ENCODE data around the gene DNM2. TPM values are rescaled to one million over a fixed set of nuclear protein-coding genes. Genes with fewer than 3 reads are reported as not detected.

Gene DNM2
- polyA plus RNA-seq, 4 donors, result 145 to 248 (median 166) TPM

GRCh38 chr19:10712045-10712444 is 5.8 kb upstream of the DNM2 start:
- H3K36me3 ChIP-seq (ENCODE audit: control insufficient read depth in 3 of 3, insufficient read depth in 2 of 3, low read depth in 1 of 3, low read length in 3 of 3), result peaks cover 0 to 35% (median 0%) of the 10 kb centered on the region in 3 donors

GRCh38 chr19:10712754-10713153 is 5.1 kb upstream of the DNM2 start:
- H3K36me3 ChIP-seq (ENCODE audit: control insufficient read depth in 3 of 3, insufficient read depth in 2 of 3, low read depth in 1 of 3, low read length in 3 of 3), result peaks cover 0 to 28% (median 0%) of the 10 kb centered on the region in 3 donors
- FAIRE-seq, result no peak
- peak overlapping the region; percentile 85 to 91 (median 88) for H3K27ac ChIP-seq (ENCODE audit: low read depth in 1 of 3, low read length in 2 of 3)
- H3K9me3 ChIP-seq (ENCODE audit: control insufficient read depth in 2 of 2, insufficient read depth in 1 of 2, low read depth in 1 of 2, low read length in 1 of 2), result no peaks in the 10 kb centered on the region
- DNase-seq, result peak; percentile 61 to 94
- peaks cover 0 to 23% (median 0%) of the 10 kb centered on the region in 3 donors for H3K4me1 ChIP-seq (ENCODE audit: control insufficient read depth in 3 of 3, insufficient read depth in 2 of 3, low read depth in 1 of 3, low read length in 2 of 3)
- H3K27me3 ChIP-seq (ENCODE audit: control insufficient read depth in 3 of 3, insufficient read depth in 3 of 3, low read length in 3 of 3), result no peaks in the 10 kb centered on the region
- WGBS, 3 donors, result 11 to 75% (median 36%) methylated on average over 23 of the region's 23 CpGs
- H3K4me3 ChIP-seq (ENCODE audit: low read depth in 1 of 3, low read length in 3 of 3), result peak overlapping the region in 2 of 3 donors; percentile 13 to 41

More at GRCh38 chr19:10712045-10712444, 5.8 kb upstream of the DNM2 start:
- DNase-seq (peak; percentile 53 to 81), FAIRE-seq (no peak)
- Histone ChIP-seq H3K9me3 (ENCODE audit: control insufficient read depth in 2 of 2, insufficient read depth in 1 of 2, low read depth in 1 of 2, low read length in 1 of 2) (no peaks in the 10 kb centered on the region), H3K4me3 (ENCODE audit: low read depth in 1 of 3, low read length in 3 of 3) (peak overlapping the region in 1 of 3 donors; percentile 41), H3K4me1 (ENCODE audit: control insufficient read depth in 3 of 3, insufficient read depth in 2 of 3, low read depth in 1 of 3, low read length in 2 of 3) (peaks cover 0 to 23% (median 0%) of the 10 kb centered on the region in 3 donors), H3K27ac (ENCODE audit: low read depth in 1 of 3, low read length in 2 of 3) (peak overlapping the region; percentile 73 to 88 (median 85)), H3K27me3 (ENCODE audit: control insufficient read depth in 3 of 3, insufficient read depth in 3 of 3, low read length in 3 of 3) (no peaks in the 10 kb centered on the region)
- 20 to 55% (median 47%) methylated on average over 14 of the region's 14 CpGs for WGBS, 3 donors

- peak; percentile 83 to 90 for DNase-seq
- no peak for FAIRE-seq
- peaks cover 0 to 23% (median 0%) of the 10 kb centered on the region in 3 donors for H3K36me3 ChIP-seq (ENCODE audit: control insufficient read depth in 3 of 3, insufficient read depth in 2 of 3, low read depth in 1 of 3, low read length in 3 of 3)
- H3K27ac ChIP-seq (ENCODE audit: low read depth in 1 of 3, low read length in 2 of 3), result peak overlapping the region; percentile 85 to 91 (median 88)
- peak overlapping the region in 2 of 3 donors; percentile 13 to 41 for H3K4me3 ChIP-seq (ENCODE audit: low read depth in 1 of 3, low read length in 3 of 3)
- 10 to 56% (median 35%) methylated on average over 5 of the region's 5 CpGs for WGBS, 3 donors
- no peaks in the 10 kb centered on the region for H3K27me3 ChIP-seq (ENCODE audit: control insufficient read depth in 3 of 3, insufficient read depth in 3 of 3, low read length in 3 of 3)
- H3K4me1 ChIP-seq (ENCODE audit: control insufficient read depth in 3 of 3, insufficient read depth in 2 of 3, low read depth in 1 of 3, low read length in 2 of 3), result peaks cover 0 to 23% (median 0%) of the 10 kb centered on the region in 3 donors
- no peaks in the 10 kb centered on the region for H3K9me3 ChIP-seq (ENCODE audit: control insufficient read depth in 2 of 2, insufficient read depth in 1 of 2, low read depth in 1 of 2, low read length in 1 of 2)
These were observed 4.6 kb upstream of the DNM2 start for GRCh38 chr19:10713317-10713716.

- WGBS, 3 donors, result 15 to 24% (median 20%) methylated on average over 12 of the region's 12 CpGs
- Histone ChIP-seq H3K27me3 (ENCODE audit: control insufficient read depth in 3 of 3, insufficient read depth in 3 of 3, low read length in 3 of 3) (no peaks in the 10 kb centered on the region), H3K27ac (ENCODE audit: low read depth in 1 of 3, low read length in 2 of 3) (peak overlapping the region in 2 of 3 donors; percentile 2 to 48), H3K4me1 (ENCODE audit: control insufficient read depth in 3 of 3, insufficient read depth in 2 of 3, low read depth in 1 of 3, low read length in 2 of 3) (peaks cover 0 to 37% (median 6%) of the 10 kb centered on the region in 3 donors), H3K36me3 (ENCODE audit: control insufficient read depth in 3 of 3, insufficient read depth in 2 of 3, low read depth in 1 of 3, low read length in 3 of 3) (peaks cover 0 to 36% (median 2%) of the 10 kb centered on the region in 3 donors), H3K9me3 (ENCODE audit: control insufficient read depth in 2 of 2, insufficient read depth in 1 of 2, low read depth in 1 of 2, low read length in 1 of 2) (no peaks in the 10 kb centered on the region), H3K4me3 (ENCODE audit: low read depth in 1 of 3, low read length in 3 of 3) (peak overlapping the region in 1 of 3 donors; percentile 18)
- DNase-seq (no peak), FAIRE-seq (no peak)
These were observed 874 bp upstream of the DNM2 start for GRCh38 chr19:10717054-10717355.

- 0 to 1% (median 0%) methylated on average over 58 to 70 of the region's 70 CpGs for WGBS, 3 donors
- peak overlapping the region; percentile 71 to 91 (median 79) for H3K4me3 ChIP-seq (ENCODE audit: low read depth in 1 of 3, low read length in 3 of 3)
- H3K36me3 ChIP-seq (ENCODE audit: control insufficient read depth in 3 of 3, insufficient read depth in 2 of 3, low read depth in 1 of 3, low read length in 3 of 3), result peaks cover 0 to 36% (median 2%) of the 10 kb centered on the region in 3 donors
- H3K4me1 ChIP-seq (ENCODE audit: control insufficient read depth in 3 of 3, insufficient read depth in 2 of 3, low read depth in 1 of 3, low read length in 2 of 3), result peaks cover 0 to 23% (median 6%) of the 10 kb centered on the region in 3 donors
- H3K27me3 ChIP-seq (ENCODE audit: control insufficient read depth in 3 of 3, insufficient read depth in 3 of 3, low read length in 3 of 3), result no peaks in the 10 kb centered on the region
- peak overlapping the region; percentile 72 to 87 (median 87) for H3K27ac ChIP-seq (ENCODE audit: low read depth in 1 of 3, low read length in 2 of 3)
- DNase-seq (peak; percentile 34 to 77), FAIRE-seq (no peak)
- no peaks in the 10 kb centered on the region for H3K9me3 ChIP-seq (ENCODE audit: control insufficient read depth in 2 of 2, insufficient read depth in 1 of 2, low read depth in 1 of 2, low read length in 1 of 2)
These were observed 622 bp downstream of the DNM2 start for GRCh38 chr19:10718205-10719196.

- H3K36me3 ChIP-seq (ENCODE audit: control insufficient read depth in 3 of 3, insufficient read depth in 2 of 3, low read depth in 1 of 3, low read length in 3 of 3), result peaks cover 0 to 43% (median 4%) of the 10 kb centered on the region in 3 donors
- DNase-seq (peak; percentile 39 to 56), FAIRE-seq (no peak)
- H3K9me3 ChIP-seq (ENCODE audit: control insufficient read depth in 2 of 2, insufficient read depth in 1 of 2, low read depth in 1 of 2, low read length in 1 of 2), result no peaks in the 10 kb centered on the region
- H3K27ac ChIP-seq (ENCODE audit: low read depth in 1 of 3, low read length in 2 of 3), result peak overlapping the region; percentile 72 to 87 (median 87)
- H3K4me1 ChIP-seq (ENCODE audit: control insufficient read depth in 3 of 3, insufficient read depth in 2 of 3, low read depth in 1 of 3, low read length in 2 of 3), result peaks cover under 1 to 18% (median 6%) of the 10 kb centered on the region in 3 donors
- H3K4me3 ChIP-seq (ENCODE audit: low read depth in 1 of 3, low read length in 3 of 3), result peak overlapping the region; percentile 71 to 91 (median 79)
- no peaks in the 10 kb centered on the region for H3K27me3 ChIP-seq (ENCODE audit: control insufficient read depth in 3 of 3, insufficient read depth in 3 of 3, low read length in 3 of 3)
- WGBS, 3 donors, result 18 to 33% (median 25%) methylated on average over 5 of the region's 5 CpGs
These were observed 1.6 kb downstream of the DNM2 start for GRCh38 chr19:10719466-10719961.

GRCh38 chr19:10720607-10721125 is 2.8 kb downstream of the DNM2 start:
- H3K4me3 ChIP-seq (ENCODE audit: low read depth in 1 of 3, low read length in 3 of 3), result no peak overlapping the region
- FAIRE-seq (no peak), DNase-seq (no peak)
- H3K36me3 ChIP-seq (ENCODE audit: control insufficient read depth in 3 of 3, insufficient read depth in 2 of 3, low read depth in 1 of 3, low read length in 3 of 3), result peaks cover 0 to 54% (median 4%) of the 10 kb centered on the region in 3 donors
- no peaks in the 10 kb centered on the region for H3K9me3 ChIP-seq (ENCODE audit: control insufficient read depth in 2 of 2, insufficient read depth in 1 of 2, low read depth in 1 of 2, low read length in 1 of 2)
- H3K27ac ChIP-seq (ENCODE audit: low read depth in 1 of 3, low read length in 2 of 3), result peak overlapping the region in 1 of 3 donors; percentile 13
- 88 to 90% (median 90%) methylated on average over 6 of the region's 6 CpGs for WGBS, 3 donors
- peaks cover 6 to 18% (median 8%) of the 10 kb centered on the region in 3 donors for H3K4me1 ChIP-seq (ENCODE audit: control insufficient read depth in 3 of 3, insufficient read depth in 2 of 3, low read depth in 1 of 3, low read length in 2 of 3)
- H3K27me3 ChIP-seq (ENCODE audit: control insufficient read depth in 3 of 3, insufficient read depth in 3 of 3, low read length in 3 of 3), result no peaks in the 10 kb centered on the region

GRCh38 chr19:10723591-10723990 is 5.7 kb downstream of the DNM2 start:
- H3K4me1 ChIP-seq (ENCODE audit: control insufficient read depth in 3 of 3, insufficient read depth in 2 of 3, low read depth in 1 of 3, low read length in 2 of 3), result peaks cover 7 to 27% (median 16%) of the 10 kb centered on the region in 3 donors
- no peak for FAIRE-seq

More at GRCh38 chr19:10723591-10723990, 5.7 kb downstream of the DNM2 start:
- H3K36me3 ChIP-seq (ENCODE audit: control insufficient read depth in 3 of 3, insufficient read depth in 2 of 3, low read depth in 1 of 3, low read length in 3 of 3), result peaks cover 0 to 73% (median 4%) of the 10 kb centered on the region in 3 donors
- no peaks in the 10 kb centered on the region for H3K27me3 ChIP-seq (ENCODE audit: control insufficient read depth in 3 of 3, insufficient read depth in 3 of 3, low read length in 3 of 3)
- WGBS, 3 donors, result 85 to 93% (median 87%) methylated on average over 3 of the region's 3 CpGs
- H3K27ac ChIP-seq (ENCODE audit: low read depth in 1 of 3, low read length in 2 of 3), result no peak overlapping the region
- no peaks in the 10 kb centered on the region for H3K9me3 ChIP-seq (ENCODE audit: control insufficient read depth in 2 of 2, insufficient read depth in 1 of 2, low read depth in 1 of 2, low read length in 1 of 2)
- DNase-seq, result no peak
- H3K4me3 ChIP-seq (ENCODE audit: low read depth in 1 of 3, low read length in 3 of 3), result no peak overlapping the region

Measured in small intestine (tissue), 7 donors.